ENCODE results near the gene LYRM4. TPM values are rescaled to one million over a fixed set of nuclear protein-coding genes. Genes with fewer than 3 reads are reported as not detected.

Gene LYRM4
- total and polyA plus RNA-seq, 4 donors: 18.3 to 43.8 (median 39.3) TPM

GRCh38 chr6:5160206-5160605 is 100.5 kb downstream of the LYRM4 start:
- H3K4me3 ChIP-seq (ENCODE audit: low read depth, low read length): no peak overlapping the region
- H3K9me3 ChIP-seq (ENCODE audit: control insufficient read depth, insufficient read depth, low read length): no peaks in the 10 kb centered on the region
- no CpG with 5 or more reads among the region's 4 CpGs for WGBS (ENCODE audit: insufficient coverage)
- H3K4me1 ChIP-seq (ENCODE audit: control insufficient read depth, insufficient read depth, low read length): peaks cover 15% of the 10 kb centered on the region
- no peak for DNase-seq (ENCODE audit: low read depth in 4 of 6, low spot score in 6 of 6)
- no peaks in the 10 kb centered on the region for H3K36me3 ChIP-seq (ENCODE audit: control insufficient read depth, insufficient read depth, low read length)
- H3K27ac ChIP-seq (ENCODE audit: low read depth, low read length): no peak overlapping the region
- no peaks in the 10 kb centered on the region for H3K27me3 ChIP-seq (ENCODE audit: control insufficient read depth, insufficient read depth, low read length)

- Histone ChIP-seq H3K9me3 (ENCODE audit: control insufficient read depth, insufficient read depth, low read length) (no peaks in the 10 kb centered on the region), H3K4me1 (ENCODE audit: control insufficient read depth, insufficient read depth, low read length) (peaks cover 15% of the 10 kb centered on the region), H3K36me3 (ENCODE audit: control insufficient read depth, insufficient read depth, low read length) (no peaks in the 10 kb centered on the region), H3K4me3 (ENCODE audit: low read depth, low read length) (no peak overlapping the region), H3K27me3 (ENCODE audit: control insufficient read depth, insufficient read depth, low read length) (no peaks in the 10 kb centered on the region), H3K27ac (ENCODE audit: low read depth, low read length) (no peak overlapping the region)
- no peak for DNase-seq (ENCODE audit: low read depth in 4 of 6, low spot score in 6 of 6)
- 100% methylated on average over 1 of the region's 1 CpG for WGBS (ENCODE audit: insufficient coverage)
Measured at GRCh38 chr6:5159162-5159561, 101.6 kb downstream of the LYRM4 start.

GRCh38 chr6:5158180-5158579 is 102.6 kb downstream of the LYRM4 start:
- no peak overlapping the region for H3K4me3 ChIP-seq (ENCODE audit: low read depth, low read length)
- H3K4me1 ChIP-seq (ENCODE audit: control insufficient read depth, insufficient read depth, low read length): peaks cover 16% of the 10 kb centered on the region
- H3K27me3 ChIP-seq (ENCODE audit: control insufficient read depth, insufficient read depth, low read length): no peaks in the 10 kb centered on the region
- H3K9me3 ChIP-seq (ENCODE audit: control insufficient read depth, insufficient read depth, low read length): no peaks in the 10 kb centered on the region
- WGBS (ENCODE audit: insufficient coverage): no CpG with 5 or more reads among the region's 3 CpGs
- H3K27ac ChIP-seq (ENCODE audit: low read depth, low read length): no peak overlapping the region
- no peaks in the 10 kb centered on the region for H3K36me3 ChIP-seq (ENCODE audit: control insufficient read depth, insufficient read depth, low read length)
- DNase-seq (ENCODE audit: low read depth in 4 of 6, low spot score in 6 of 6): peak in 1 of 6 donors; percentile 51

GRCh38 chr6:5157621-5158138 is 103.1 kb downstream of the LYRM4 start:
- Histone ChIP-seq H3K4me3 (ENCODE audit: low read depth, low read length) (no peak overlapping the region), H3K9me3 (ENCODE audit: control insufficient read depth, insufficient read depth, low read length) (no peaks in the 10 kb centered on the region), H3K27me3 (ENCODE audit: control insufficient read depth, insufficient read depth, low read length) (no peaks in the 10 kb centered on the region), H3K27ac (ENCODE audit: low read depth, low read length) (peak overlapping the region; percentile 55), H3K4me1 (ENCODE audit: control insufficient read depth, insufficient read depth, low read length) (peaks cover 21% of the 10 kb centered on the region), H3K36me3 (ENCODE audit: control insufficient read depth, insufficient read depth, low read length) (no peaks in the 10 kb centered on the region)
- WGBS (ENCODE audit: insufficient coverage): no CpG with 5 or more reads among the region's 10 CpGs
- peak in 2 of 6 donors; percentile 39 to 80 for DNase-seq (ENCODE audit: low read depth in 4 of 6, low spot score in 6 of 6)

- H3K36me3 ChIP-seq (ENCODE audit: control insufficient read depth, insufficient read depth, low read length): no peaks in the 10 kb centered on the region
- H3K4me1 ChIP-seq (ENCODE audit: control insufficient read depth, insufficient read depth, low read length): peaks cover 31% of the 10 kb centered on the region
- peak overlapping the region; percentile 33 for H3K27ac ChIP-seq (ENCODE audit: low read depth, low read length)
- H3K4me3 ChIP-seq (ENCODE audit: low read depth, low read length): no peak overlapping the region
- no peaks in the 10 kb centered on the region for H3K27me3 ChIP-seq (ENCODE audit: control insufficient read depth, insufficient read depth, low read length)
- WGBS (ENCODE audit: insufficient coverage): no CpG with 5 or more reads among the region's 5 CpGs
- DNase-seq (ENCODE audit: low read depth in 4 of 6, low spot score in 6 of 6): peak in 1 of 6 donors; percentile 51
- no peaks in the 10 kb centered on the region for H3K9me3 ChIP-seq (ENCODE audit: control insufficient read depth, insufficient read depth, low read length)
Measured at GRCh38 chr6:5156627-5157026, 104.1 kb downstream of the LYRM4 start.

GRCh38 chr6:5155906-5156305 is 104.8 kb downstream of the LYRM4 start:
- Histone ChIP-seq H3K27me3 (ENCODE audit: control insufficient read depth, insufficient read depth, low read length) (no peaks in the 10 kb centered on the region), H3K4me3 (ENCODE audit: low read depth, low read length) (no peak overlapping the region), H3K36me3 (ENCODE audit: control insufficient read depth, insufficient read depth, low read length) (no peaks in the 10 kb centered on the region), H3K9me3 (ENCODE audit: control insufficient read depth, insufficient read depth, low read length) (no peaks in the 10 kb centered on the region), H3K4me1 (ENCODE audit: control insufficient read depth, insufficient read depth, low read length) (peaks cover 36% of the 10 kb centered on the region), H3K27ac (ENCODE audit: low read depth, low read length) (no peak overlapping the region)
- 71% methylated on average over 3 of the region's 3 CpGs for WGBS (ENCODE audit: insufficient coverage)
- no peak for DNase-seq (ENCODE audit: low read depth in 4 of 6, low spot score in 6 of 6)

GRCh38 chr6:5153186-5153585 is 107.6 kb downstream of the LYRM4 start:
- Histone ChIP-seq H3K27ac (ENCODE audit: low read depth, low read length) (no peak overlapping the region), H3K4me1 (ENCODE audit: control insufficient read depth, insufficient read depth, low read length) (peaks cover 33% of the 10 kb centered on the region)

GRCh38 chr6:5152460-5152859 is 108.3 kb downstream of the LYRM4 start:
- Histone ChIP-seq H3K27me3 (ENCODE audit: control insufficient read depth, insufficient read depth, low read length) (no peaks in the 10 kb centered on the region), H3K4me1 (ENCODE audit: control insufficient read depth, insufficient read depth, low read length) (peaks cover 30% of the 10 kb centered on the region), H3K36me3 (ENCODE audit: control insufficient read depth, insufficient read depth, low read length) (no peaks in the 10 kb centered on the region), H3K4me3 (ENCODE audit: low read depth, low read length) (no peak overlapping the region), H3K27ac (ENCODE audit: low read depth, low read length) (peak overlapping the region; percentile 45), H3K9me3 (ENCODE audit: control insufficient read depth, insufficient read depth, low read length) (no peaks in the 10 kb centered on the region)
- peak in 1 of 6 donors; percentile 32 for DNase-seq (ENCODE audit: low read depth in 4 of 6, low spot score in 6 of 6)
- WGBS (ENCODE audit: insufficient coverage): 59% methylated on average over 6 of the region's 9 CpGs

More at GRCh38 chr6:5153186-5153585, 107.6 kb downstream of the LYRM4 start:
- DNase-seq (ENCODE audit: low read depth in 4 of 6, low spot score in 6 of 6): no peak
- Histone ChIP-seq H3K4me3 (ENCODE audit: low read depth, low read length) (no peak overlapping the region), H3K36me3 (ENCODE audit: control insufficient read depth, insufficient read depth, low read length) (no peaks in the 10 kb centered on the region), H3K9me3 (ENCODE audit: control insufficient read depth, insufficient read depth, low read length) (no peaks in the 10 kb centered on the region), H3K27me3 (ENCODE audit: control insufficient read depth, insufficient read depth, low read length) (no peaks in the 10 kb centered on the region)
- WGBS (ENCODE audit: insufficient coverage): 91% methylated on average over 4 of the region's 5 CpGs

- DNase-seq (ENCODE audit: low read depth in 4 of 6, low spot score in 6 of 6): peak in 2 of 6 donors; percentile 80 to 86
- Histone ChIP-seq H3K4me3 (ENCODE audit: low read depth, low read length) (no peak overlapping the region), H3K36me3 (ENCODE audit: control insufficient read depth, insufficient read depth, low read length) (no peaks in the 10 kb centered on the region), H3K27ac (ENCODE audit: low read depth, low read length) (peak overlapping the region; percentile 45), H3K27me3 (ENCODE audit: control insufficient read depth, insufficient read depth, low read length) (no peaks in the 10 kb centered on the region), H3K9me3 (ENCODE audit: control insufficient read depth, insufficient read depth, low read length) (no peaks in the 10 kb centered on the region), H3K4me1 (ENCODE audit: control insufficient read depth, insufficient read depth, low read length) (peaks cover 30% of the 10 kb centered on the region)
- 16% methylated on average over 6 of the region's 7 CpGs for WGBS (ENCODE audit: insufficient coverage)
Measured at GRCh38 chr6:5151955-5152401, 108.8 kb downstream of the LYRM4 start.

- Histone ChIP-seq H3K27ac (ENCODE audit: low read depth, low read length) (peak overlapping the region; percentile 6), H3K36me3 (ENCODE audit: control insufficient read depth, insufficient read depth, low read length) (no peaks in the 10 kb centered on the region), H3K4me1 (ENCODE audit: control insufficient read depth, insufficient read depth, low read length) (peaks cover 30% of the 10 kb centered on the region), H3K4me3 (ENCODE audit: low read depth, low read length) (no peak overlapping the region), H3K27me3 (ENCODE audit: control insufficient read depth, insufficient read depth, low read length) (no peaks in the 10 kb centered on the region), H3K9me3 (ENCODE audit: control insufficient read depth, insufficient read depth, low read length) (no peaks in the 10 kb centered on the region)
- WGBS (ENCODE audit: insufficient coverage): 84% methylated on average over 5 of the region's 9 CpGs
- no peak for DNase-seq (ENCODE audit: low read depth in 4 of 6, low spot score in 6 of 6)
Measured at GRCh38 chr6:5151360-5151954, 109.3 kb downstream of the LYRM4 start.
